GM18499 (cell line): Measurements from ENCODE around the gene SPDYE3.
"Not testable (repeated sequence)": the region's sequence is repeated elsewhere in the genome, so short reads cannot be mapped to it uniquely, and the experiment has no call there.

Experiments used
- ATAC-seq: cut with Tn5 transposase; IDR thresholded peaks from one replicate; pipeline ENCODE4 v1.9.1; 2021; ENCODE audit warnings: moderate number of reproducible peaks; ENCODE audit not compliant: insufficient read depth, unreplicated experiment

SPDYE3 gene

DNA sequence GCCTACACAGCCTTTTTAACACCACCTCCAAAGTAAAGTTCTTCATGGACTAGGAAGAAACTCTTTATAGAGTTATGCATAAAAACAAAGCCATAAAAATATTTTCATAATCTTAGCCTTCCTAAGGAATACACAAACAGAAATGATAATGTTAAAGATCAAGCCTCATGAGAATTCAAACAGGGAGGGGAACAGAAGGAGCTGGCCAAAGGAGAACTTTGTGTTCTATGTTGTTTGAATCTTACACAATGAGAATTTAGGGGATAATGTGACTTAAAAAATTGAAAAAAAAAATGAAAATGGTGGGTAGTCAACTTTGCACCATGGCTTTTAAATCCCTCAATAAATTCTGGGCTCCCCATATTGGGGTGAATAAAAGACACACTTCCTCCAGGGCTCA is 41.3 kb downstream of the SPDYE3 start:
- no peak for ATAC-seq

DNA sequence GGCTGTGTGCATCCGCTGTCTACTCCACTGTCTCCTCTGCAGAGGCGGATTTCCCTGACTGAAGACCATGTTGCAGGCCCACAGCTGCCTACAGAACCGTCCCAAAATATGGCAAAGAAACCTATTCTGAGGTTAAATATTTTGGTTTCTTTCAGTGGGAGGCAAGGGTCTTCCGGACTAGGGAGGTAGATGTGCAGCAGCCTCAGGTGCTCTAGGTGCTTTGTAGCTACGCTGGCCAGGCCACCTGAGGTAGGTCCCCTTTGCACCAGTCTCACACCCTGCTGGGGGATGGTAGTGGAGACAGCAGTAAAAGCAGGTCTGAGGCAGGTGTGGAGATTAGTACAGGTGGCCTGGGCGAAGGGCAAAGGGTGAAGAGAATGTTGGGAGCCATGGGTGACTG is 42.3 kb downstream of the SPDYE3 start:
- no peak for ATAC-seq

DNA sequence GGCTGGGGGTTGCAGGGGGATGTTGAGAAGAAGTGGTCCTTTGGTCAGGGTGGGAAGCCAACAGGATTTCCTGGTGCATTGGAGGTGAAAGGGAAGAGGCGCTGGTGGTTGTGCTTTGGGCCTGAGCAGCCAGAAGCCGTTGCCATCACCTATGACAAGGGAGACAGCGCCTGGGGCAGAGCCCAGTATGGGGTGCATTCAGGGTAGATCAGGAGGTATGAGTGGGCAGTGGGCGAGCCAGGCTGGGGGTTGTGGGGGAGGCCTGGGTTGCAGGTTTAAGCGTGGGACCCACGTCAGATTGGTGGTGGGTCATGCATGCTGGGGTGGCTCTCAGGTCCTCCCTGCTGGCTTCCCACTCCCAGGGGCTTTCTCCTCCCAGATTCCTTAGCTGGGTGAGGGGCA is 44.2 kb downstream of the SPDYE3 start:
- no peak for ATAC-seq

DNA sequence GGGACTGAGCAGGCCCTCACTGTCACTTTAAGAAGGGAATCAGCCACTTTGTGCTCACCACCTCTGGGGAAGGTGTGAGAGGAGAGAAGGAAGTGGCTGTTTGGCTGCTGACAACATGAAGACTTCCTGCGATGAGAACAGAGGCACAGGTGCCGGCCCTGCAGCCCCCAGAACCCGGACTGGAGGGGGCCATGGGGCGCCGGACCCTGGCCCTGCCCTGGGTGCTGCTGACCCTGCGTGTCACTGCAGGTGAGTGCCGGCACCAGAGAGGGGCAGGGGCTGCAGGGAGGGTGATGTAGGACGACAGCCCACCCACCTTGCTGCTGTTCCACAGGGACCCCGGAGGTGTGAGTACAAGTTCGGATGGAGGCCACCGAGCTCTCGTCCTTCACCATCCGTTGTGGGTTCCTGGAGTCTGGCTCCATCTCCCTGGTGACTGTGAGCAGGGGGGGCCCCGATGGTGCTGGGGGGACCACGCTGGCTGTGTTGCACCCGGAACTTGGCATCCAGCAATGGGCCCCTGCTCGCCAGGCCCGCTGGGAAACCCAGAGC is 44.8 kb downstream of the SPDYE3 start:
- ATAC-seq: not testable (repeated sequence)

DNA sequence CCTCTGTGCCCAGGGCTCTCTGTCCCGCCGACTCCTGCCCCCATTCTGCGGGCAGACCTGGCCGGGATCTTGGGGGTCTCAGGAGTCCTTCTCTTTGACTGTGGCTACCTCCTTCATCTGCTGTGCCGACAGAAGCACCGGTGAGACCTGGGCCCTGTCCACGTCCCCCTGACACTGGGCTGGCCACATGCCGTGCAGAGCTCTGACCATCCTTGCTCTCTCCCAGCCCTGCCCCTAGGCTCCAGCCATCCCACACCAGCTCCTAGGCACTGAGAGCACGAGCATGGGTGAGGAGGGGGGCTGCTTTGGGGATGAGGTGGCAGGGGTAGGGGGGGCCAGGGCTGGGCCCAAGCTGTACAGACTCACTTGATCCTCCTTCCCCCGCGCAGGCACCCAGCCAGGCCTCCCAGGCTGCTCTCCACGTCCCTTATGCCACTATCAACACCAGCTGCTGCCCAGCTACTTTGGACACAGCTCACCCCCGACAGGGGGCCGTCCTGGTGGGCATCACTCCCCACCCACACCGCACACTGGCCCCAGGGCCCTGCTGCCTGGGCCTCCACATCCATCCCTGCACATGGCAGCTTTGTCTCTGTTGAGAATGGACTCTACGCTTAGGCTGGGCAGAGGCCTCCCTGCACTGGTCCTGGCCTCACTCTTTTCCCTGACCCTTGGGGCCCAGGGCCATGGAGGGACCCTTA is 45.6 kb downstream of the SPDYE3 start:
- no peak for ATAC-seq

DNA sequence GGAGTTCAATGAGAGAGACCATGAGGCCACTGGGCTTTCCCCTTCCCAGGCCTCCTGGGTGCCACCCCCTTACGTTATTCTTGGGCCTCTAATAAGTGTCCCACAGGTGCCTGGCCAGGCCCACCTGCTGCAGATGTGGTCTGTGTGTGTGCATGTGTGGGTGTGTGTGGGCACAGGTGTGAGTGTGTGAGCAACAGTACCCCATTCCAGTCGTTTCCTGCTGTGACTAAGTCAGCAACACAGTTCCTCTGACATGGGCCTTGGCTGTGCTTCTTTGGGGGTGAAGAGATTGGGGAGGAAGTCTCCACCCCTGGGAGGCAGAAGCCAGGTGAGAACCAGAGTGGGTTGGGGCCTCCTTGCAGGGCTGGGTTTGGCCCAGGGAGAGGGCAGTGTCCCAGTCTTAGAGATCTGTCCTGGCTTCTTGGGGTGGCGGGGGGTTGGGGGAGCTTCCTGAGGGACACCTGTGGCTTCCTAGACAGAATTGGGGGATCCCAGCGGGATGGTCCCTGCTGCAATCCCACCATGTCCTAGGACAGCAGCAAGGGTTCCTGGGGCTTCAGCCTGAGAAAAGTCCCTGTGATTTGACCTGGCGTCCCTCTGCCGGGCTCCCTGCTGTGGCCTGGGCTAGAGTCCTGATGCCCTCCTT is 46.3 kb downstream of the SPDYE3 start:
- ATAC-seq: no peak

DNA sequence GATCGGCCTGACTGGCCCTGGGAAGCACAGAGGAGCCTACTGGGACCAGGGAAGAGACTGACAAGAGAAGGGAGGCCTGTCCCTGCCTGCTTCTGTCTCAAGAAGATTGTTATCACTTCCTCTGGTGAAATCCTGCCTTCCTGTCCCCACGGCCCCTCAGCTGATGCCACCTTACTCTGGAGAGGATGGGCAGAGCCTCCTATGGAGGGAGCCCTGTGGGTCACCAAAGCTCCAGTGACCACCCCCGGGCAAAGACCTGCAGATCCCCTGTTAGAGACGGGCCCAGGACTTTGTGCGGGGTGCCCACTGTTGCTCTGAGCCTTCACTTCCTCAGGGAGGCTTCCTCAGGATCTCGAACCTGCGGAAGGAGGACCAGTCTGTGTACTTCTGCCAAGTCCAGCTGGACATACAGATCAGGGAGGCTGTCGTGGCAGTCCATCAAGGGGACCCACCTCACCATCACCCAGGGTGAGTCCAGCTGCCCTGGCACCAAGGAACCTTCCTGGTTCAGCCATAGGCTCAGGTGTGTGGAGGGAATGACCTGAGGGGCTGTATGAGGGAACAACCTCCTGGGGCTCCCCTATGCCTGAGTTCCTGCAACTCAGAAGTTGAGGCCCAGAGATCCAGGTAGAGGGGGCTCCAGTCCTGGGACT is 49.0 kb downstream of the SPDYE3 start:
- ATAC-seq: no peak

DNA sequence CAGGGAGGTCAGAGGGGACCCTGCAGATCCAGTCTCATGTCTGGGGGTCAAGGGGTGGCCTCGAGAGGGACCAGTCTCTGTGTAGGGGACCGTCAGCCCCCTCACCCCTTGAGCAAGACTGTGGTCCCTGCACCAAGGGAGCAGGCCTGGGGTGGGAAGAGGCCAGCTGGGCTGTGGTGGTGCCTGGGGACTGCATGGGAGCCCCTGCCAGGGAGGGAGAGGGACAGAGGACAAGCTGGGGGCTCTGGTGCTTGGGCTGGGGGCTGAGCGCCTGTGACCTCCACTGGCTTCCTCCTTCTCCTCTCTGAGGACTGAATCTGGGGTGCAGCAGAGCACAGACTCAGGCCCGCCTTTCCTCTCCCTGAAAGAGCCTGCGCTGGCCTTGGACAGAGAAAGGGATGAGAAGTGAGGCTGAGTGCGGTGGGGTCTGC is 49.6 kb downstream of the SPDYE3 start:
- ATAC-seq: no peak

DNA sequence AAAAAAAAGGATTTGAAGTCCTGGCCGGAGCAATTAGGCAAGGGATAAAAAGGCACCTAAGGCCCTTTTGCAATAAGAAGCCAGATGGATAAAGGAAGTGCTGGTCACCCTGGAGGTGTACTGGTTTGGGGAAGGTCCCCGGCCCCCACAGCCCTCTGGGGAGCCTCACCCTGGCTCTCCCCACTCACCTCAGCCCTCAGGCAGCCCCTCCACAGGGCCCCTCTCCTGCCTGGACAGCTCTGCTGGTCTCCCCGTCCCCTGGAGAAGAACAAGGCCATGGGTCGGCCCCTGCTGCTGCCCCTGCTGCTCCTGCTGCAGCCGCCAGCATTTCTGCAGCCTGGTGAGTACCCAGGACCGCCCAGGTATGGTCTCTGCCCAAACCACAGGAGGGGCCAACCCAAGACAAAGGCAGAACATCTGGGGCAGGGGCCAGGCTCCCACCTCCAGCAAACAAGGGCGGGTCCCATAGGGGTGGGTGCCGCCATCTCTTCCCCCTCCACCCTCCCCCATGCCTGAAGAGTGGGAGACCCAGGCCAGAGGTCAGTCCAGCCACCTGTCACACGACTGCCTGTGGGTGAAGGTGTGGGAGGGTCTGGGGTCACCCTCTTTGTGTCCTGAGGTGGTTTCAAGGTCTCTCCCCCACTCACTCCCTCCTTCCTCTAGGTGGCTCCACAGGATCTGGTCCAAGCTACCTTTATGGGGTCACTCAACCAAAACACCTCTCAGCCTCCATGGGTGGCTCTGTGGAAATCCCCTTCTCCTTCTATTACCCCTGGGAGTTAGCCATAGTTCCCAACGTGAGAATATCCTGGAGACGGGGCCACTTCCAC is 50.7 kb downstream of the SPDYE3 start, which contains the start of gene PILRB:
PILRB (plus strand) TSS at position 91 of the 830 bp plus-strand sequence; CDS start at position 277, 186 bp downstream.
- ATAC-seq: no peak

DNA sequence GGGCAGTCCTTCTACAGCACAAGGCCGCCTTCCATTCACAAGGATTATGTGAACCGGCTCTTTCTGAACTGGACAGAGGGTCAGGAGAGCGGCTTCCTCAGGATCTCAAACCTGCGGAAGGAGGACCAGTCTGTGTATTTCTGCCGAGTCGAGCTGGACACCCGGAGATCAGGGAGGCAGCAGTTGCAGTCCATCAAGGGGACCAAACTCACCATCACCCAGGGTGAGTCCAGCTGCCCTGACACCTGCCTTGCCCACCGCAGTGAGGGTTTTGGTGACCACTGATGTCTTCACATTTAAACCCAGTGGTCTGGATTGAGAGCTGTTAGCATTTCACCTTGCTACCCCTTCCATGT is 51.3 kb downstream of the SPDYE3 start:
- ATAC-seq: no peak

DNA sequence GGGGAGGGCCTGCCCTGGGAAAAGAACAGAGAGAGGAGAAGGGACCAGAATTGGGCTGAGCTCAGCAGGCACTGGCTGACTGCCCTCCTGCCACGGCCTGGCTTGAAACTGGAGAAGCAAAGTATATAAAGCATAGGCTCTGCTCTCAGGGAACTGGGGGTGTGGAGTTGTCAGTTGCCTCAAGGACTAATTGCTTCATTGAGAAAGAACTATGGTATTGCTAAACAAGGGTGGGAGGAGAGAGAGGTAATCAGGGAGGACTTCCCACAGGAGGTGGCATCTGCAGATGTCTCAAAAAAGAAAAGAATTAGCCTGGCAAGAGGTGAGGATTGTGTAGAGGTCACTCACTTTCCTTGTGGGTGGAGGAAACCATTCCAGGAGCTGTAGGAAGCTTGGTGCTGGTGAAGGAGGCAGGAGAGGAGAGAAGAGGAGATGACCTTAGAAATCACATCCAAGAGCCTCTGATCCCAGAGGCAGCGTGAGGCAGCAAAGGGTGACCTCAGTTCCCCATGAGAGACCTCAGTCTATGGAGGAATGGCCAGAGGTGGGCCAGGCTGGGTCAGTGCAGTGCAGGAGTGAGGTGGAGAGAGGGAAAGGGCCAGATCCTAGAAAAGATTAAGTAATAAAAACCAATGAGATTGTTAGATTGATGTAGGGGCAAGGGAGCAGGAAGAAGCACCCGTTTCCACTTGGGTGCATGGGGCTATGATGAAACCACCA is 52.8 kb downstream of the SPDYE3 start:
- ATAC-seq: no peak

DNA sequence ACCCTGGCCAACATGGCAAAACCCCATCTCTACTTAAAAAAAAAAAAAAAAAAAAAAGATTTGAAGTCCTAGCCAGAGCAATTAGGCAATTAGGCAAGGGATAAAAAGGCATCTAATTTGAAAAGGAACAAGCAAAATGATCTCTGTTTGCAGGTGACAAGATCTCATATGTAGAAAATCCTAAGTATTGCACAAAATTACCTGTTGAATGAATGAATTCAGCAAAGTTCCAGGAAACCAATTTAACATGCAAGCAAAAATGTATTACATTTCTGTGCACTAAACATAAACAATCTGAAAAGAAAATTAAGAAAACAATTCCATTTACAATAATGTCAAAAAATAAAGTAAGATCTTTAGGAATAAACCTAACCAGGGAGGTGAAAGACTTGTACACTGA is 55.6 kb downstream of the SPDYE3 start:
- no peak for ATAC-seq

DNA sequence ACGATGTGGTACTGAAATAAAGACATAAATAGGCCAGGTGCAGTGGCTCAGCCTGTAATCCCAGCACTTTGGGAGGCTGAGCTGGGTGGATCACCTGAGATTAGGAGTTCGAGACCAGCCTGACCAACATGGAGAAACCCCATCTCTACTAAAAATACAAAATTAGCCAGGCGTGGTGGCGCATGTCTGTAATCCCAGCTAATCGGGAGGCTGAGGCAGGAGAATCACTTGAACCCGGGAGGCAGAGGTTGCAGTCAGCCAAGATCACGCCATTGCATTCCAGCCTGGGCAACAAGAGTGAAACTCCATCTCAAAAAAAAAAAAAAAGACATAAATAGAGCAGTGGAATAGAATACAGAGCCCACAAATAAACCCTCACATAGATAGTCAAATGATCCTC is 56.3 kb downstream of the SPDYE3 start:
- not testable (repeated sequence) for ATAC-seq

DNA sequence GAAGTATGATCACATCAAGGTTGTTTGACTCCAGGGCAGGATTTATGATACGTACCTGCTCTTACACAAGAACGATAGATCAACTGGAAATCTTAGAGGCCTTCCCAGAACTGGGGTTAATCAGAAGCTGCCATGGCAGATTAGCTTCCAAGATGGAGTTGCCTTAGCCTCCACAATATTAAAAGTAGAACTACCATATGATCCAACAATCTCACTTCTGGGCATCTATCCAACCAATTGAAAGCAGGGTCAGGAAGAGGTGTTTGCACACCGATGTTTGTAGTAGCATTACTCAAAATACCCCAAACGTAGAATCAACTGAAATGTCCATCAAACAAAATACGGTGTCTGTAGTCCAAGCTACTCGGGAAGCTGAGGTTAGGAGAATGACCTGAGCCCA is 57.0 kb downstream of the SPDYE3 start:
- ATAC-seq: no peak

DNA sequence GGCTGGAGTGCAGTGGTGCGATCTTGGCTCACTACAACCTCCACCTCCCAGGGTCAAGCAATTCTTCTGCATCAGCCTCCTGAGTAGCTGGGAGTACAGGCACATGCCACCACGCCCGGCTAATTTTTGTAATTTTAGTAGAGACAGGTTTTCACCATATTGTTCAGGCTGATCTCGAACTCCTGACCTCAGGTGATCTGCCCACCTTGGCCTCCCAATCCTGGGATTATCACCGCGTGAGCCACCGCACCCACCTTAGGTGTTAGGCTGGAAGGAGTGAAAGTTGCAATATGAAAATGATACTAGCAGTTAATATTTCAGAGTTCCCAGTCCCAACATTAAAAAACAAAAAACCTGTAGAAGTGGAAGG is 58.5 kb downstream of the SPDYE3 start:
- ATAC-seq: not testable (repeated sequence)

DNA sequence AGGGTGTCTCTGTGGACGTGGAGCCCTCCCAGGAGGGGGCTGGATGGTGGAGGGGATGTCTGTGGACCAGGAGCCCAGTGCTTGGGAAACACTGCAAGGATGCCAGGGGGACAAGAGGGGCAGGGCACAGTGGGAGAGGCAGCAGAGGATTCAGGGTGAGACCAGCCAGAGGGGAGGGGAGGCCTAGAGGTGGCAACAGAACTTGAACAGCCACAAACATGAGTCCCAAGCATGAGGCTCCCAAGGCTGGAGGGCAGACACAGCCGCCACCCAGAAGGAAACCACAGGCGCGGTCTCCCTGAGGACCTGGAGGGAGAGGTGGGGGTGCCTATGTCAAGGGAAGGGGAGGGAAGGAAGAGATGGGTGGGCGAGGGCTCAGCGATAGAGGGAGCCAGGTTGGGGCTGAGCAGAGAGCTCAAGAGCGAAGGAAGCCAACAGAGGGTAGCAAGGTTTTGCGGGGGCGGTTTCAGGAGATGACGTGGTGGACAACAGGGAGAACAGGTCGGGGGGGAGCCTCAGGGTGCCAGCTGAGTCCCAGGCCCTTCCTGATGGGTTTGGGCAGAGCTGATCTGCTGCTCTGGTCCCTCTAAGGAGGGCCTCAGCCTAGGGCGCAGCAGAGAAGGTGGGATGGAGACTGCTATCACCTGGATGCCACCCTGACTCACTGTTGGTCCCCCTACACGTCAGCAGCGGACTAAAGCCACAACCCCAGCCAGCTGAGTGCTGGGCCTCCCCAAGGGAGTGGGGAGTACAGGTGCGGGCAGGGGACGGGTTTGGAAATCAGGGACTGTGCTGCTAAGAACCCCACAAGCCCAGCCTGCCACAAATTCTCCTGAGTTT is 59.1 kb downstream of the SPDYE3 start:
- no peak for ATAC-seq

DNA sequence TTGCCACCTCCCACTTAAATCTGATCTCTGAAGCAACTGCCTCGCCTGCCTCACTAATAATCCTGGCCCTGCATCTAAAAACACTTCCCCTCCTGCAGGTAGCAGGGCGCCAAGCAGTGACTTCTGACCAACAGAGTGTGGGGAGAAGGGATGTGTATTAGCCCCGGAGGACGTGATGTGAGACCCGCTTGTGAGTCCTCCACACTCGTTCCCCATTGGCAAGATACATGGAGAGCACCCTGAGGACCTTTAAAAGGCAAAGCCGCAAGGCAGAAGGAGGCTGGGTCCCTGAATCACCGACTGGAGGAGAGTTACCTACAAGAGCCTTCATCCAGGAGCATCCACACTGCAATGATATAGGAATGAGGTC is 59.7 kb downstream of the SPDYE3 start:
- ATAC-seq: no peak

DNA sequence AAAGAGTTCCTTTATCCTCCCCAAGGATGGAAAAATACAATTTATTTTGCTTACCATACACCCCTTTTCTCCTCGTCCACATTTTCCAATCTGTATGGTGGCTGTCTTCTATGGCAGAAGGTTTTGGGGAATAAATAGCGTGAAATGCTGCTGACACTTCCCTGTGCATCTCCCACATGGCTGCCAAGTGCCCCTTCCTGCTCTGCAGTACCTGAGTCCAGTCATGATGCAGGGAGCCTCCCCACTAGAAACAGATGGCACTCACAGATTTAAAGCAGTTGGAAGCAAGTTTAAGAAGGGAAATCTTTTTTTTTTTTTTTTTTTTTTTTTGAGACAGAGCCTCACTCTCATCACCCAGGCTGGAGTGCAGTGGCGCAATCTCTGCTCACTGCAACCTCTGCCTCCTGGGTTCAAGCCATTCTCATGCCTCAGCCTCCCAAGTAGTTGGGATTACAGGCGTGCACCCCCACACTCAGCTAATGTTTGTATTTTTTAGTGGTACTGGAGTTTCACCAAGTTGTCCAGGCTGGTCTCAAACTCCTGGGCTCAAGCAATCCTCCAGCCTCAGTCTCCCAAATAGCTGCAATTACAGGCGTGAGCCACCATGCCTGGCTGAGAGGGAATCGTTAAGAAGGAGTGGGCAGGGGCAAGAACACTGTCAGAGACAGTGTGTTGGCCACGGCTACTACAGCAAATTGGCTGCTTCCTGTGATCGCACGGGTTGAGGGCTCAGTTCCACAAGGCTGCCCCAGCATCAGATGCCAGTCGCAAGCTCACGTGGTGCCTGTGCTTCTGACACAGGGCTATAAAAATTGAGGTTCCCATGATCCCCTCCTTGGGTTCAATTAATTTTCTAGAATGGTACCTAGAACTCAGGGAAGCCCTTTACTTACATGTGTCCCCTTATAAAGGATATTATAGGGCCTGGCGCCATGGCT is 60.4 kb downstream of the SPDYE3 start:
- ATAC-seq: no peak
